Hippocampal formation (tissue), 2 donors: ENCODE results near the gene ITGA7.

Source experiments
- DNase-seq, 2 donors: peaks; one replicate each; lab custom pipeline; 2025; lab: John Stamatoyannopoulos, UW

ITGA7 gene

GRCh38 chr12:55642669-55643068, 65.0 kb downstream of the ITGA7 start:
- no peak for DNase-seq

GRCh38 chr12:55642267-55642666, 65.4 kb downstream of the ITGA7 start:
- peak in 1 of 2 donors; percentile 23 for DNase-seq

- DNase-seq = no peak
Measured at GRCh38 chr12:55641595-55641994, 66.1 kb downstream of the ITGA7 start.

GRCh38 chr12:55637467-55637866, 70.2 kb downstream of the ITGA7 start:
- no peak for DNase-seq

GRCh38 chr12:55636853-55637252, 70.9 kb downstream of the ITGA7 start, which contains the start of gene OR10P1:
OR10P1 (plus strand) TSS chr12:55636892; CDS start chr12:55636892, 0 bp downstream.
- no peak for DNase-seq

GRCh38 chr12:55636116-55636655, 71.5 kb downstream of the ITGA7 start:
- DNase-seq = no peak
